Measurements from ENCODE around the gene ZER1.

The ZER1 gene

GRCh38 chr9:128721487-128722010 is 50.2 kb downstream of the ZER1 start:
- no peak for TF ChIP-seq GATA1 (IDR thresholded peaks at IDR 0.05; ENCODE audit: low read depth, low read length)
- no peak for TF ChIP-seq POLR2A (IDR thresholded peaks at IDR 0.05; ENCODE audit: low read length)
- DNase-seq: no peak

DNA sequence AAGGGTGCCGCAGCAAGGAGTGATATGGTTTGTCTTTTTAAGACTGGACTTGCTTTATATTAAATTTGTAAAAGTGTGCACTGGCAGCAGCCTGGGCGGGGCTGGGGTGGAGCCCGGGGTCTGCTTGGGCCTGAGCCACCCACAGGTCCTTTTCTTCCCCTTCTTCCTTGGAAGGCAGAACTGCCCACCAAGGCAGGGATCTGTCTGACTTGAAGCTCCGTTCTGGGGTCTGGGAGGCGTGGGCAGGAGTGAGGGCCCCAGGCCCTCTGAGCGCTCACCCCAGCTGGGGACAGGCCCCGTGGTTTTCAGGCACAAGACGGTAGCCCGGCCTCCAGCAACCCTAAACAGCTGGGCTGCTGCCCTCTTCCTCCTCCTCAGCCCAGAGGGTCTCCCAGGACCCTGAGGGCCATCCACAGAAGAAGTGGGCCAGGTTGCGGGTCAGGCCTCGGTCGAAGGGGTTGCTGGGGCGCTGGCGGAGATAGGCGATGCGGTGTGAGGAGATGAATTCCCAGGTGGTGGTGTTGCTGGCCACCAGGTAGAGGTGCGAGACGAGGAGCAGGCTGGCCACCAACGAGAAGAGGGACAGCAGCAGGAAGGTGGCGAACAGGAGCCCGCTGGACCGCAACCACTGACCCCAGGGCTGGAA is 50.8 kb downstream of the ZER1 start:
- no peak for TF ChIP-seq GATA1 (IDR thresholded peaks at IDR 0.05; ENCODE audit: low read depth, low read length)
- TF ChIP-seq POLR2A (IDR thresholded peaks at IDR 0.05; ENCODE audit: low read length): no peak
- no peak for DNase-seq

DNA sequence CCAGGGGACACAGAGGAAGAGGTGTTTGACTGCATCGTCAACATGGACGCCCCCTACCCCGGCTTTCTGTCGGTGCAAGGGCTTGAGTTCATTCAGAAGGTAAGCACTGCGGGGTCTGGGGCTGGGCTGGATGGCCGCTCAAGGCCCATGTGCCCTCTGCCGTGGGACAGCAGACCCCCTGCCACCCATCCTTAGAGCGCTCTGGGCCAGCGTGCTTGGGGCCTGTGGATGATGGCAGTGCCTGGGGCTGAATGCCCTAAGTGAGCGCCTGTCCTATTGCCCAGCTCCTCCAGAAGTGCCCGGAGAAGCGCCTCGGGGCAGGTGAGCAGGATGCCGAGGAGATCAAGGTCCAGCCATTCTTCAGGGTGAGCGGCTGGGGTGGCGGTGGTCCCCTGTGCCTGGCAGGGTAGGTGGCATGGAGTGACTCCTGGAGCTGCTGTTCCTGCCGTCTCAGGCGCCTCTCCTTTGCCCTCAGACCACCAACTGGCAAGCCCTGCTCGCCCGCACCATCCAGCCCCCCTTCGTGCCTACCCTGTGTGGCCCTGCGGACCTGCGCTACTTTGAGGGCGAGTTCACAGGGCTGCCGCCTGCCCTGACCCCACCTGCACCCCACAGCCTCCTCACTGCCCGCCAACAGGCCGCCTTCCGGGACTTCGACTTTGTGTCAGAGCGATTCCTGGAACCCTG is 51.7 kb downstream of the ZER1 start:
- no peak for TF ChIP-seq GATA1 (IDR thresholded peaks at IDR 0.05; ENCODE audit: low read depth, low read length)
- no peak for TF ChIP-seq POLR2A (IDR thresholded peaks at IDR 0.05; ENCODE audit: low read length)
- DNase-seq: no peak

DNA sequence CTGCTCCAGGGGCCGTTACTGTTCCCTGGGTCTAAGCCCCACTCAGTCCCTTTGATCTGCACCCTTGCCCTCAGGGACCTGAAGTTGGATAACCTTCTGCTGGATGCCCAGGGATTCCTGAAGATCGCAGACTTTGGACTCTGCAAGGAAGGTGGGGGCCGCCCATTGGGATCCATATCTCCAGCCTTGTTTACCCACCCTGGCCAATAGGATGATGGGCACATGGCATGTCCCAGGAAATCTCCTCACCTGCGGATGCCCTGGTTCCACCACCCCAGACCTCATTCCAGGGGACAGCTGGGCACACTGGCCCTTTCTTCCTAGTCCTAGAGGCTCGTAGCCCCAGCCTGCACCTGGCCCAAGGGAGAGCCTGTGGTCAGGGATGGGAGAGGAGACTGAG is 53.3 kb downstream of the ZER1 start:
- no peak for DNase-seq
- TF ChIP-seq POLR2A (IDR thresholded peaks at IDR 0.05; ENCODE audit: low read length) (no peak), GATA1 (IDR thresholded peaks at IDR 0.05; ENCODE audit: low read depth, low read length) (no peak)

DNA sequence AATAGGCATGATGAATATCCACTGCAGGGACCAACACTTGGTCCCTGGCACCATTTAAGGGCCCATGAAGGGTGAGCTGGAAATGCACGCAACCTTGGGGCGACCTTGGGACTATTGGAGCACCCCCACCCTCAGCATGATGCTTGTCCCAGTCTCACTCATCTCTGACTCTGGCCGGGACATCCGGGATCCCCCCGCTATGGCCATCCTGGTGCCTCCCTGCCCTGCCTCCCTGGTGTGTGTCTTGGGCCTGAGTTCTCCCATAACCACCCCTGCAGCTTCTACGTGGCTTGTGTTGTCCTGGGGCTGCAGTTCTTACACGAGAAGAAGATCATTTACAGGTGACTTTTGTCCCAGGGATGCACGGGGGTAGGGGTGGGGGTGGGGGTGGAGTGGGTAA is 53.7 kb downstream of the ZER1 start:
- no peak for DNase-seq
- TF ChIP-seq GATA1 (IDR thresholded peaks at IDR 0.05; ENCODE audit: low read depth, low read length): no peak
- no peak for TF ChIP-seq POLR2A (IDR thresholded peaks at IDR 0.05; ENCODE audit: low read length)

- TF ChIP-seq GATA1 (IDR thresholded peaks at IDR 0.05; ENCODE audit: low read depth, low read length) (no peak), POLR2A (IDR thresholded peaks at IDR 0.05; ENCODE audit: low read length) (no peak)
- no peak for DNase-seq
Measured at GRCh38 chr9:128716581-128717254, 55.0 kb downstream of the ZER1 start.

DNA sequence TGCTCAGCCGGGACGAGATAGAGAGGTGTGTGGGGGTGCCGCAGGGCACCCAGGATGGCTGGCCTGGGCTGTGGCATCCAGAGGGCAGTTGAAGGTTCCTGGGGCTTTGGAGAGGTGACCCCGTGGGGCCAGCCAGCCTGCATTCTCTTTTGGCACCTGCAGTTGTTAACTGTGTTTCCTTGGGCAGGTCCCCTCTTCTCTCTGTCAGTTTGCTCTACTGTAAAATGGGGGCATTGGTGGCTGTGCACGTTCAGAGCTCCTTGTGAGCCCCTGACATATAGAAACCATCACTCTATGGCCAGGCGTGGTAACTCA is 56.3 kb downstream of the ZER1 start:
- DNase-seq: no peak
- TF ChIP-seq POLR2A (IDR thresholded peaks at IDR 0.05; ENCODE audit: low read length) (no peak), GATA1 (IDR thresholded peaks at IDR 0.05; ENCODE audit: low read depth, low read length) (no peak)

GRCh38 chr9:128714586-128715435 is 56.9 kb downstream of the ZER1 start:
- no peak for TF ChIP-seq POLR2A (IDR thresholded peaks at IDR 0.05; ENCODE audit: low read length)
- no peak for TF ChIP-seq GATA1 (IDR thresholded peaks at IDR 0.05; ENCODE audit: low read depth, low read length)
- DNase-seq: no peak

DNA sequence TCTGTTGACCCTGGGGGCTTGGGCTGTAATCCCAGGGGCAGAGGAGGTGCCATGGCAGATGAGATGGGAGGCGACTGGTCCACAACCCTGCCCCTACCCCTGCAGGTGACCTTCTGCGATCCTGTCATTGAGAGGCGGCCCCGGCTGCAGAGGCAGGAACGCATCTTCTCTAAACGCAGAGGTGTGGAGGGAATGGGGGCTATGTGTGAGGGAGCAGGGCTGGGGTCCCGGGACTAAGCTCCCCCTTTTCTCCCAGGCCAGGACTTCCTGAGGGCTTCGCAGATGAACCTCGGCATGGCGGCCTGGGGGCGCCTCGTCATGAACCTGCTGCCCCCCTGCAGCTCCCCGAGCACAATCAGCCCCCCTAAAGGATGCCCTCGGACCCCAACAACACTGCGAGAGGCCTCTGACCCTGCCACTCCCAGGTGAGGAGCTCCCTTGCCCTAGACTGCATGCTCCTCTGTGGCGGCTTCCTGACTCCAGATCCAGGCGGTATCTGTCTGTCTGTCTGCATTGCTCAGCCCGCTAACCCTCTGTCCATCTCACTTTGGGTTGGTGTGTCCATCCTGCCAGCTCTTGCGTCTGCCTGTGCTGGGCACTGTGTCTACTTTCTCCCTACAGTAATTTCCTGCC is 57.7 kb downstream of the ZER1 start:
- TF ChIP-seq POLR2A (IDR thresholded peaks at IDR 0.05; ENCODE audit: low read length) (no peak), GATA1 (IDR thresholded peaks at IDR 0.05; ENCODE audit: low read depth, low read length) (no peak)
- DNase-seq: no peak

- TF ChIP-seq GATA1 (IDR thresholded peaks at IDR 0.05; ENCODE audit: low read depth, low read length): no peak
- DNase-seq: no peak
Measured at GRCh38 chr9:128713411-128713780, 58.3 kb downstream of the ZER1 start.

DNA sequence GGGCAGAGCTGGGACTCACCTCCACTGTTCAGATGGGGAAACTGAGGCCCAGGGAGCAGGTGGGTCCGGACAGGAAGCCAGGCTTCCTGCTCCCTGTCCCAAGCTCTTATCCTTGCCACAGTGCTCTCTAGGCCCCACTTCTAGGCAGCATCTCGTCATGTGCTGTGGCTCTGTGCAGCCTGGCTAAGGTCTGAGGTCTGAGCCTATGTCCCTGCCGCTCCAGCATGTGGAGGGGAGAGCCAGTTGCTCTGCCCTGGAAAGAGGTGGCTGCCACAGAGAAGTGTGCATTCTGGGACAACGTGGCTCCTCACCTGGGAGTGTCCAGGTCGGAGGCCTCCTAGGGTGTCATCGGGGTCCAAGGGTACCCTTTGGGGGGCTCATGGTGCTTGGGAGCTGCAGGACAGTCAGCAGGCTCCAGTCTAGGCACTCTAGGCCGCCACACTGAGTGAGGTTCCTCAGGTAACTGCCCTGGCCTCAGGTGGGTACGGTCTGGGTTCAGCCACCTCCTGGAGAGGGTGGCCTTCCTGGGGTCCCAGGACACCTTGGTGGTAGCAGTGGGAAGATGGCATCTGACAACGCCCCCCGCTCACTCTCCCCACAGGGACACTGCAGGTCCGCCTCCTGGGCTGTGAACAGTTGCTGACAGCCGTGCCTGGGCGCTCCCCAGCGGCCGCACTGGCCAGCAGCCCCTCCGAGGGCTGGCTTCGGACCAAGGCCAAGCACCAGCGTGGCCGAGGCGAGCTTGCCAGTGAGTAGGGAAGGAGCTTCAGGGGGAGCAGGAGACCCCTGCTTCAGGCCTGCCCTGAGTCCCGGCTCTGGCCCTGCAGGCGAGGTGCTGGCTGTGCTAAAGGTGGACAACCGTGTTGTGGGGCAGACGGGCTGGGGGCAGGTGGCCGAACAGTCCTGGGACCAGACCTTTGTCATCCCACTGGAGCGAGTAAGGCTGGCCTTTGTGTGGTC is 59.0 kb downstream of the ZER1 start:
- no peak for TF ChIP-seq GATA1 (IDR thresholded peaks at IDR 0.05; ENCODE audit: low read depth, low read length)
- TF ChIP-seq POLR2A (IDR thresholded peaks at IDR 0.05; ENCODE audit: low read length): no peak
- no peak for DNase-seq

DNA sequence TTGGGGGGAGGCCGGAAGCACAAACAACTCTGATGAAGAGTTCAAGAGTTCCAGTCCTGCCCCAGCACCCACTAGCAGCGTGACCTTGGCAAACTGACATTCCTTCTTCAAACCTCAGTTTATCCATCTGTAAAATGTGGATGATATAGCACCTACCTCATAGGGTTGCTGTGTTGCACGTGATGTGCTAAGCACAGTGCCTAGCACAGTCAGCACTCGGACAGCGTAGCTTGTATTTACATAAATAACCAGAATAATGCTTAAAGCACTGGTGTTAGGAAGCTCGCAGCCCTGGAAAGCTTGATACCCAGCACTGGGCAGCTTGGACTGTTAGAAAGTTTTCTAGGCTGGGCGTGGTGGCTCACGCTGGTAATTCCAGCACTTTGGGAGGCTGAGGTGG is 64.3 kb downstream of the ZER1 start:
- TF ChIP-seq POLR2A (IDR thresholded peaks at IDR 0.05; ENCODE audit: low read length) (no peak), GATA1 (IDR thresholded peaks at IDR 0.05; ENCODE audit: low read depth, low read length) (no peak)
- no peak for DNase-seq
